ENCODE measurements around the gene ZNF428. TPM values are rescaled to one million over a fixed set of nuclear protein-coding genes. Genes with fewer than 3 reads are reported as not detected.
A peak's percentile ranks its signal among the peaks of the same experiment; 100 is the strongest.

Gene ZNF428
- total and polyA plus RNA-seq, 4 donors = 27.9 to 95.3 (median 46.2) TPM

GRCh38 chr19:43624933-43625332 is 5.5 kb upstream of the ZNF428 start:
- Histone ChIP-seq H3K27me3 (ENCODE audit: control insufficient read depth in 3 of 3, insufficient read depth in 3 of 3, low read length in 2 of 3) (no peaks in the 10 kb centered on the region), H3K9ac (ENCODE audit: insufficient read depth in 1 of 2, low read length in 2 of 2) (no peak overlapping the region), H3K36me3 (ENCODE audit: control insufficient read depth in 4 of 4, insufficient read depth in 4 of 4, low read length in 4 of 4) (no peaks in the 10 kb centered on the region), H3K4me1 (ENCODE audit: control insufficient read depth in 5 of 5, insufficient read depth in 5 of 5, low read length in 5 of 5) (peaks cover 0 to 6% (median 0%) of the 10 kb centered on the region in 5 donors), H3K9me3 (ENCODE audit: control insufficient read depth in 4 of 4, insufficient read depth in 3 of 4, low read length in 3 of 4) (no peaks in the 10 kb centered on the region), H3K27ac (ENCODE audit: low read depth in 1 of 2, low read length in 1 of 2) (no peak overlapping the region), H3K4me3 (no peak overlapping the region)
- TF ChIP-seq, protein P1, sequence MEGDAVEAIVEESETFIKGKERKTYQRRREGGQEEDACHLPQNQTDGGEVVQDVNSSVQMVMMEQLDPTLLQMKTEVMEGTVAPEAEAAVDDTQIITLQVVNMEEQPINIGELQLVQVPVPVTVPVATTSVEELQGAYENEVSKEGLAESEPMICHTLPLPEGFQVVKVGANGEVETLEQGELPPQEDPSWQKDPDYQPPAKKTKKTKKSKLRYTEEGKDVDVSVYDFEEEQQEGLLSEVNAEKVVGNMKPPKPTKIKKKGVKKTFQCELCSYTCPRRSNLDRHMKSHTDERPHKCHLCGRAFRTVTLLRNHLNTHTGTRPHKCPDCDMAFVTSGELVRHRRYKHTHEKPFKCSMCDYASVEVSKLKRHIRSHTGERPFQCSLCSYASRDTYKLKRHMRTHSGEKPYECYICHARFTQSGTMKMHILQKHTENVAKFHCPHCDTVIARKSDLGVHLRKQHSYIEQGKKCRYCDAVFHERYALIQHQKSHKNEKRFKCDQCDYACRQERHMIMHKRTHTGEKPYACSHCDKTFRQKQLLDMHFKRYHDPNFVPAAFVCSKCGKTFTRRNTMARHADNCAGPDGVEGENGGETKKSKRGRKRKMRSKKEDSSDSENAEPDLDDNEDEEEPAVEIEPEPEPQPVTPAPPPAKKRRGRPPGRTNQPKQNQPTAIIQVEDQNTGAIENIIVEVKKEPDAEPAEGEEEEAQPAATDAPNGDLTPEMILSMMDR (IDR thresholded peaks at IDR 0.05; ENCODE audit: control extremely low read depth, extremely low read depth) = no peak
- WGBS, 2 donors = 22 to 49% methylated on average over 30 of the region's 30 CpGs
- ATAC-seq (ENCODE audit: insufficient read depth, low FRiP score) = no peak
- DNase-seq = peak in 1 of 3 donors; percentile 41

- H3K4me3 ChIP-seq = no peak overlapping the region
- H3K9me3 ChIP-seq (ENCODE audit: control insufficient read depth in 4 of 4, insufficient read depth in 3 of 4, low read length in 3 of 4) = peaks cover 0 to under 1% (median 0%) of the 10 kb centered on the region in 4 donors
- H3K9ac ChIP-seq (ENCODE audit: insufficient read depth in 1 of 2, low read length in 2 of 2) = no peak overlapping the region
- TF ChIP-seq, protein P1 (IDR thresholded peaks at IDR 0.05; ENCODE audit: control extremely low read depth, extremely low read depth) = no peak
- H3K27ac ChIP-seq (ENCODE audit: low read depth in 1 of 2, low read length in 1 of 2) = no peak overlapping the region
- DNase-seq (no peak), ATAC-seq (ENCODE audit: insufficient read depth, low FRiP score) (no peak)
- no peaks in the 10 kb centered on the region for H3K27me3 ChIP-seq (ENCODE audit: control insufficient read depth in 3 of 3, insufficient read depth in 3 of 3, low read length in 2 of 3)
- peaks cover 0 to 7% (median 0%) of the 10 kb centered on the region in 5 donors for H3K4me1 ChIP-seq (ENCODE audit: control insufficient read depth in 5 of 5, insufficient read depth in 5 of 5, low read length in 5 of 5)
- H3K36me3 ChIP-seq (ENCODE audit: control insufficient read depth in 4 of 4, insufficient read depth in 4 of 4, low read length in 4 of 4) = no peaks in the 10 kb centered on the region
- 85 to 94% methylated on average over 35 of the region's 35 CpGs for WGBS, 2 donors
Observed at GRCh38 chr19:43623889-43624670, 4.7 kb upstream of the ZNF428 start.

DNA sequence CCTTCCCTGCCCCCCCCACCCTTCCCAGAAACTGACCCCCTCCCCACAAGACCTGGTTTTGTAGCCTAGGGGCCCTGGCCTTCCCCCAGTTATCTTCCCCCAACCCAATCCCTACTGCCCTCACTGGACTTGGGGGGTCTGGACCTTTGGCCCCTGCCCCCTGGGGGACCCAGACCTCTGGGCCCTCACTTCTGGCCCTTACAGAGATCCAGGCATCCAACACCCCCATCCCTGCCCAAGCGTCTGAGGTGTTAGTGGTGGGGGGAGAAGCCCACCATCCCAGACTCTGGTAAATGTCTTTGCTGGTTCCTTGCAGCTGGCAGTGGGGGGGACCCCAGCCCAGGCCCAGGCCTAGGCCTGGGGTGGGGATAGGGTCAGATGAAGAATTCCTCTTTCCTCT is 3.5 kb upstream of the ZNF428 start:
- TF ChIP-seq, protein P1 (IDR thresholded peaks at IDR 0.05; ENCODE audit: control extremely low read depth, extremely low read depth) = no peak
- 94 to 100% methylated on average over 1 of the region's 1 CpG for WGBS, 2 donors
- Histone ChIP-seq H3K4me1 (ENCODE audit: control insufficient read depth in 5 of 5, insufficient read depth in 5 of 5, low read length in 5 of 5) (peaks cover 0 to 15% (median 6%) of the 10 kb centered on the region in 5 donors), H3K4me3 (no peak overlapping the region), H3K27me3 (ENCODE audit: control insufficient read depth in 3 of 3, insufficient read depth in 3 of 3, low read length in 2 of 3) (no peaks in the 10 kb centered on the region), H3K9me3 (ENCODE audit: control insufficient read depth in 4 of 4, insufficient read depth in 3 of 4, low read length in 3 of 4) (peaks cover 0 to 1% (median 0%) of the 10 kb centered on the region in 4 donors), H3K27ac (ENCODE audit: low read depth in 1 of 2, low read length in 1 of 2) (no peak overlapping the region), H3K36me3 (ENCODE audit: control insufficient read depth in 4 of 4, insufficient read depth in 4 of 4, low read length in 4 of 4) (no peaks in the 10 kb centered on the region), H3K9ac (ENCODE audit: insufficient read depth in 1 of 2, low read length in 2 of 2) (no peak overlapping the region)
- no peak for ATAC-seq (ENCODE audit: insufficient read depth, low FRiP score)
- DNase-seq = no peak

Data from lung (tissue), 12 donors.